ENCODE measurements around the gene FNIP2.

Gene FNIP2

DNA sequence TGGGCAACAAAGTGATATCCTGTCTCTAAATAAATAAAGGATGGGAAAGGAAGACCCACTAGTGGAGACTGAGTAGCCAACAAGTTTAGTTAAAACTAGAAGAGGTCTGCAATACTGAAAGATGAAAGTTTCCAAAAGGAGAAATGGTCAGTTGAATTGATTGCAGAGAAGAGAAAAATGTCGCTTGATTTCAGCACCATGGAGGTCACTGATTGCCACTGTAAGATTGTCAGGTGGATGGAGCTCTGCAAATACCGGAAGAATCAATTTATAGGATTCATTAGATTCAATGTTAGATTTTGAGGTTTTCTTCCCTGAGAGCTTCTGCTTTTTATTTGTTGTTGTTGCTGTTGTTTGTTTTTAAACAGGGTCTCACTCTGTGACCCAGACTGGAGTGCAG lies 5.4 kb upstream of the FNIP2 start:
- no peak for DNase-seq (ENCODE audit: low read depth)
- H3K4me3 ChIP-seq (ENCODE audit: low read depth, low read length): no peak overlapping the region
- TF ChIP-seq, protein P1, sequence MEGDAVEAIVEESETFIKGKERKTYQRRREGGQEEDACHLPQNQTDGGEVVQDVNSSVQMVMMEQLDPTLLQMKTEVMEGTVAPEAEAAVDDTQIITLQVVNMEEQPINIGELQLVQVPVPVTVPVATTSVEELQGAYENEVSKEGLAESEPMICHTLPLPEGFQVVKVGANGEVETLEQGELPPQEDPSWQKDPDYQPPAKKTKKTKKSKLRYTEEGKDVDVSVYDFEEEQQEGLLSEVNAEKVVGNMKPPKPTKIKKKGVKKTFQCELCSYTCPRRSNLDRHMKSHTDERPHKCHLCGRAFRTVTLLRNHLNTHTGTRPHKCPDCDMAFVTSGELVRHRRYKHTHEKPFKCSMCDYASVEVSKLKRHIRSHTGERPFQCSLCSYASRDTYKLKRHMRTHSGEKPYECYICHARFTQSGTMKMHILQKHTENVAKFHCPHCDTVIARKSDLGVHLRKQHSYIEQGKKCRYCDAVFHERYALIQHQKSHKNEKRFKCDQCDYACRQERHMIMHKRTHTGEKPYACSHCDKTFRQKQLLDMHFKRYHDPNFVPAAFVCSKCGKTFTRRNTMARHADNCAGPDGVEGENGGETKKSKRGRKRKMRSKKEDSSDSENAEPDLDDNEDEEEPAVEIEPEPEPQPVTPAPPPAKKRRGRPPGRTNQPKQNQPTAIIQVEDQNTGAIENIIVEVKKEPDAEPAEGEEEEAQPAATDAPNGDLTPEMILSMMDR (IDR thresholded peaks at IDR 0.05; ENCODE audit: insufficient read depth, low read depth, low read length, missing control alignments): no peak

DNA sequence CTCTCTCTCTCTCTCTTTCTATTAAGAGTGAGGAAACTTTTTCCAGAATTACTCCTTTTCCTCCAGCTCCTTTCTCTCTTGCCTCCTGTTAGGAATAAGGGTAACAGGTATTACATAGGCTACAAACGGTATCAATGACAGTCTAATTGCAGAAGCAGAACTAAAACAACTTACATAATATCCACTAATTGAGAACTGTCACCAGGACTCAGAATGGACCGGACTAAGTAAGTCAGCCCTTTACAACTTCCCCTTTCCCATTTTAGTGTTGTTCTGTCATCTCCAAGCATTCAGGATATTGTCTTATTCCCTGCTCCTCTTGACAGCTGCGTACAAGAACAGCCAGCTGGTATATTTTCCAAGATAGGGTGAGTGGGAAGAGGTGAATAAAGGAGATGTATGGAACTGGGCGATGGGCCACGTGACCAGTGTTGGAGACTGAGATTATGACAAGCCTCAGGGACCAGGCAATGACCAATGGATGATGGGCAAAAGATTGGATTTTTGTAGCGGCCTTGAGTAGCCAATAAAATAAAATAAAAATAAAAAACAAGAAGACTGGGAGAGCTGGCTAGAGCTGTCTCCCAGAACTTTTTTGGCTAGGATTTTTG lies 2.3 kb upstream of the FNIP2 start:
- H3K4me3 ChIP-seq (ENCODE audit: low read depth, low read length): no peak overlapping the region
- no peak for DNase-seq (ENCODE audit: low read depth)
- TF ChIP-seq, protein P1 (IDR thresholded peaks at IDR 0.05; ENCODE audit: insufficient read depth, low read depth, low read length, missing control alignments): no peak

DNA sequence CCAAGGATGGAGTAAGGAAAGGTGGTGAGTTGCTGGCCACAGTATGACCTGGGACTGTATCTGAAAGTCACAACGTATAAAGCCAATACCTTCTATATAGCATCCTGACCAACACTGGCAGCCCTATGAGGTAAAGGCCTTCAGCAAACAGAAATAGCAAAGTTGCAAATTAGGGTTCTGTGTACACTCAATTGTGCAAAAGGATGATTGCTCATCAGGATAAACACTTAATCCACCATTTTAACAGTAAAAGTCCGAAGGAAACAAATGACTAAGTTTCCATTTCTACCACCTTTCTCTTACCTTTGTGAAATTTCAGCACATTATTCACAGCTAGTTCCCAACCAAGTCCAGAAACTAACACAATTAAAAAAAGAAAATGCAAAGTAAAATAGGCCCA lies 1.4 kb upstream of the FNIP2 start:
- H3K4me3 ChIP-seq (ENCODE audit: low read depth, low read length): no peak overlapping the region
- TF ChIP-seq, protein P1 (IDR thresholded peaks at IDR 0.05; ENCODE audit: insufficient read depth, low read depth, low read length, missing control alignments): no peak
- DNase-seq (ENCODE audit: low read depth): no peak

GRCh38 chr4:158769175-158769921 lies 522 bp downstream of the FNIP2 start:
- TF ChIP-seq, protein P1 (IDR thresholded peaks at IDR 0.05; ENCODE audit: insufficient read depth, low read depth, low read length, missing control alignments): no peak
- DNase-seq (ENCODE audit: low read depth): peak; percentile 26
- H3K4me3 ChIP-seq (ENCODE audit: low read depth, low read length): peak overlapping the region; percentile 92

DNA sequence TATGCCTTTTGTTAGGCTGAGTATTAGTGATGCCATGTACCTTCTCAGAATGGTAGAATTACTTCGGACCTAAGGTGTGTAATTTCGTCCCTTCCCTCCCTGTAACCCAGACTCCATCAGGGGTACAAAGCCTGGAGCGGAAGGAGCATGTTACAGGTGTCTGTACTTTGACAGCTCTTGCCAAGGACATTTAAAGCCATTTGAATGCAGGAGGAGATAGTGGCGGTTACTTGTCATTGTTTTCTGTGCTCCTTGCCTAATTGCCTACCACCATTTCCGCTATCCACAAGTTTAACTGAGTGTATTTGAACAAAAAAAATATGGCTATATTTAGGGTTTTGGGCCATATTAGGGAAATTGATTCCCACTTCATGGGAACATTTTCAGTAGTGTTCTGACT lies 1.8 kb downstream of the FNIP2 start:
- no peak overlapping the region for H3K4me3 ChIP-seq (ENCODE audit: low read depth, low read length)
- DNase-seq (ENCODE audit: low read depth): no peak
- TF ChIP-seq, protein P1 (IDR thresholded peaks at IDR 0.05; ENCODE audit: insufficient read depth, low read depth, low read length, missing control alignments): no peak

DNA sequence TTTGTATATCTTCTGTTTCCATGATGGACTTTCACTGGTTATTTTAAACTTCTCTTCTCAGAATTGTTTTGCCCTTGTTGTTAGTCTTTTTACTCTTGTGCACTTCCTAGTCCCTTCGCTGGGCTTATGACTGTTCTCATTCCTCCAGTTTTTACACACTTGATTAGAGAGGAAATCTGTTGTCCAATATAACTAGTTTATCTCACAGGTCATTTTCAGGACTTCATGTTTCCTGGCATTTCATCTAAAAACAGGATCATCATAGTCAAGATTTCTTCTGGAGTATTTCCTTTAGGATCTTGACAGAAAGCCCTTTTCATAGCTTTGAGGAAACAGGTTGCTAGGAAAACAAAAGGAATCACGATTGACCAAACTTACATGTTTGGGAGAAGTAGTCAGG lies 3.0 kb downstream of the FNIP2 start:
- TF ChIP-seq, protein P1 (IDR thresholded peaks at IDR 0.05; ENCODE audit: insufficient read depth, low read depth, low read length, missing control alignments): no peak
- no peak for DNase-seq (ENCODE audit: low read depth)
- H3K4me3 ChIP-seq (ENCODE audit: low read depth, low read length): no peak overlapping the region
